GM18909 (cell line): ENCODE results near the gene CAMK4.
"Not testable (repeated sequence)": the region's sequence is repeated elsewhere in the genome, so short reads cannot be mapped to it uniquely, and the experiment has no call there.

Experiments used
- ATAC-seq: cut with Tn5 transposase; IDR thresholded peaks from one replicate; pipeline ENCODE4 v1.9.1; 2021; ENCODE audit warnings: mild to moderate bottlenecking; ENCODE audit not compliant: unreplicated experiment, poor library complexity

CAMK4 gene

DNA sequence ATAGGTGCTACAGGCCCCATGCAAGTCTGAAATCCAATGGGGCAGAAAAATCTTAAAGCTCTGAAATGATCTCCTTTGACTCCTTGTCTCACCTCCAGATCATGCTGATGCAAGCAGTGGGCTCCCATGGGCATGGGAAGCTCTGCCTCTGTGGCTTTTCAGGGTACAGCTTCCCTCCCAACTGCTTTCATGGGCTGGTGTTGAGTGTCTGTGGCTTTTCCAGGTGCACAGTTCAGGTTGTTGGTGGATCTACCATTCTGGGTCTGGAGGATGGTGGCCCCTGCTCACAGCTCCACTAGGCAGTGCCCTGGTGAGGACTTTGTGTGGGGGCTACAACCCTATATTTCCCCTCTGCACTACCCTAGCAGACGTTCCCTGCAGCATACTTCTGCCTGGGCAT lies 184.6 kb downstream of the CAMK4 start:
- no peak for ATAC-seq

DNA sequence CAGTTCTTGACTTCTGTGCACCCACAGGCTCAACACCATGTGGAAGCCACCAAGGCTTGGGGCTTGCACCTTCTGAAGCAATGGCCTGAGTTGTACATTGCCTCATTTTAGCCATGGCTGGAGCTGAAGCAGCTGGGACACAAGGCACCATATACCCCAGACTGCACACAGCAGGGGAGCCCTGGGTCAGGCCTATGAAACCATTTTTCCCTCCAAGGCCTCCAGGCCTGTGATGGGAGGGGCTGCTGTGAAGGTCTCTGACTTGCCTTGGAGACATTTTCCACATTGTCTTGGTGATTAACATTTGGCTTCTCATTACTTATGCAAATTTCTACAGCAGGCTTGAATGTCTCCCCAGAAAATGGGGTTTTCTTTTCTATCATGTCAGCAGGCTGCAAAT lies 185.1 kb downstream of the CAMK4 start:
- ATAC-seq, result not testable (repeated sequence)

DNA sequence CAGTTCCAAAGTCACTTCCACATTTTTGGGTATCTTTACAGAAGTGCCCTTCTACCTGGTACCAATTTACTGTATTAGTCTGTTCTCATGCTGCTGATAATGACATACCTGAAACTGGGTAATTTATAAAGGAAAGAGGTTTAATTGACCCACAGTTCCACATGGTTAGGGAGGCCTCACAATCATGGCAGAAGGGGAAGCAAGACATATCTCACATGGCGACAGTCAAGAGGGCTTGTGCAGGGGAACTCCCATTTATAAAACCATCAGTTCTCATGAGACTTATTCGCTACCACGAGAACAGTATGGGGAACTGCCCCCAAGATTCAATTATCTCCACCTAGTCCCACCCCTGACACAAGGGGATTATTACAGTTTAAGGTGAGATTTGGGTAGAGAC lies 185.9 kb downstream of the CAMK4 start:
- ATAC-seq, result not testable (repeated sequence)

DNA sequence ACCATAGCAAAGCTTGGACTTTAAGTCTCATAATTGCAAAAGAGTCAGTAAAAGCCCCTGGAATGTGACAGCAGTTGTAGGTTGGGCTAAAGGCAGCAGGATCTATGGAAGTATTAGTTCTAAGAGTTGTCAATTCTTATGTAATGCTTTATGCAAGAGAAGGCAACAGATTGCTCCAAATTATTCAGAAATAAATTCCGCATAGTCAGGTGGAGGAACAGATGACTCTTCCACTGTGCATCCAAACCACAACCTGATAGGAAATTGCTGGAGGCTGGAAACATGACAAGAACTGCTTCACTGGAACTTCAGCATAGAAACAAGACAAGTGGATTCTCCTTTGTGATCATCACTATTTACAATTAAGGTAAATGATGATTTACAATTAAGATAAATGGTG lies 187.1 kb downstream of the CAMK4 start:
- no peak for ATAC-seq

DNA sequence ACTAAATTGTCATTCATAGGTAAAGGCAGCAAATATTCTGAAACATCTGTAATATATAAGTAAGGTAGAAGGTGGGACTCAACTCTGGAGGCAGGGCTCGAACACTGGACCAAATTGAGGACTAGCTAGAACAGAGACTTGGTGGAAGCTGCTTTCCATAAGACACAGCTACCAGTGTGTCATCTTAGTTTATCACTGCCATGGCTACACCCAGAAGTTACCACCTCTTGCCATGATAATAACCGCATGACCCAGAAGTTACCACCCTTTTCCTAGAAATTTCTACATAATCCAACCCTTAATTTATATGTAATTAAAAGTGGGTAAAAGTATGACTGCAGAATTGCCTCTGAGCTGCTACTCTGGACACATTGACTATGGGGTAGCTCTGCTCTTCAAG lies 188.4 kb downstream of the CAMK4 start:
- ATAC-seq, result no peak

DNA sequence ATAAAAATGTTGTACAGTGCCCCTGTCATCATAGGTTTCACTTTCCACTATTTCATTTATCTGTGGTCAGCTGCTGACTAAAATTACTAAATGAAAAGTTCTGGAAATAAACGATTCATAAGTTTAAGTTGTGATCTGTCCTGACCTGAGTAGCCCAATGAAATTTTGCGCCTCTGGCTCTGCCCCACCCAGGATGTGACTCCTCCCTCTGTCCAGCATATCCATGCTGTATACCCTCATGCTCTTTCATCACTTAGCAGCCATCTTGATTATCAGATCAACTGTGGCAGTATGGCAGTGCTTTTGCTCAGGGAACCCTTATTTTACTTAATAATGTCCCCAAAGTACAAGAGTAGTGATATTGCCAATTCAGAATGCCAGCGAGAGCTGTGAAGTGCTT lies 190.9 kb downstream of the CAMK4 start:
- no peak for ATAC-seq

DNA sequence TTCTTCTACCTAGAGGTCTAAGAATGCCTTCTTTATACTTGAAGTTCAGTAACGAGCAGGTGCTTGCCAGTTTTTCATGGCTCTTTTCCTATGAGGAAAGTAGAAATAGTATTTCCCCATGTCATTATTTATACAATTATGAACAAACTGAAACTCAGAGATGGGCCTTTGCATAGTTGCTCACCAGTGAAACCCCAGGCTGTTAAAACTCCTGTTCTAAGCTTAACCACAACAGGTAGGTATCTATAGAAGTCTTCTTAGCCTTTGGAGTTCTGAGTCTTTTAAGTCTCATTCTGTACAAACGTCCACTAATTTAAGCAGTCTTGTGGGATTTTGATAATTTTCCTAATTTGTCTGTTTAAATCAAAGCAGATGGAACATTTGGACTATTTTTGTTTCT lies 198.1 kb downstream of the CAMK4 start:
- no peak for ATAC-seq

DNA sequence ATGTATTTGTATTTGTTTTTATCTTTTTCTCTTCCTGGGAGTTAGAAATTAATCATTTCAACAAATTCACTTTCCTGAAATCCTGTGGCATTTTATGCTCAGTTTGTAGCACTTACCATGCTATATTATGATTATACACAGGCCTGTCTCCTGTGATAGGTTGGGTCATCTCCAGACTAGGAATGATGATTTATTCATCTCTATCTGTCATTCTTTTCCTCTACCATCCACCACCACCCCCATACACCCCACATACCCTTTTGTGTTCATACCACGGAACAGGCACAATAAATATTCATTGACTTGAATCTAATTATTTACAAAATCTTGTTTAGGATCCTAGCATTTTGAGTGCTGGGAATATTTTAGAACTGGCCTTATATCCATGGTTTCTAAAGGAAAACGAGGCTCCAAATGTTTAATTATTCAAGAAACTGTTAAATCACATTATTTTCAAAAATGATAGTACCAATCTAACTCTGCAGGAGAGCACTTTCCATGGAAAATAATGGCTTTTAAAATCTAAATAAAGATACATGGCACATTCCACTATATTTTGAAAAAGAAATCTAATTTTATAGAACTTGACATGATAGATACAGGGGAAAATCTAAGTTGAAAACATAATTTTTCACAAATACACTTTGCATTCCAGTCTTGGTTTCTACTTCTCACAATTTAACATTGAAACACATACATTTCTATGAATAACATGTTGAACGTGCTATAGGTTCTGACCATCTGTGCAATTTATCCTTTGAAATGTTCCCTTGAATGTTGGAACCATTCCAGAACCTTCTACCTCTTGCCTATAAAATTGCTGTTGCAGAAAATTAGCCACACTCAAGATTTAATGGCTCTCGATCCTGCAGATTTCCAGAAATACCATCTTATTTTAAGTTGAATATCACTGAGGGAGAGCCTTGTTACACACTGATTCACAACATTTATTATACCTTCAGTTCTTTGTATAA lies 198.8 kb downstream of the CAMK4 start:
- ATAC-seq, result no peak

DNA sequence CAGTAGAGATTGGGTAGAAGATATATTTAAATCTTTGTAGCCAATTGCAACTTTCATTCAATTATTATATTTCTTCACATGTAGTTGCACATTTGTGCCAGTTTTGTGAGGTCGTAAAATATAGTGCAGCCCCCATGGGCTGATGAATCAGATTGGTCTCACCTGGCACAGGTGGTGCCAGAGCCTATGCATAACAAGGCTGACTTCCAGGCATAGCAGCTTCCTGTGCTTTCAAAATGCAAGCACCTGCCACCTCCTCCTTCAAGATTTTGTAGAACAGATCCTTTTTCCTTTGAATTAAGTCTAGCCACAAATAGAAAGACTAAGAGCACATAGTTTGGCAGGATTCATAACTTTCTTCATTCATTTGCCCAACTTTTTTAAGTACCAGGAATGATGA lies 201.0 kb downstream of the CAMK4 start:
- no peak for ATAC-seq

DNA sequence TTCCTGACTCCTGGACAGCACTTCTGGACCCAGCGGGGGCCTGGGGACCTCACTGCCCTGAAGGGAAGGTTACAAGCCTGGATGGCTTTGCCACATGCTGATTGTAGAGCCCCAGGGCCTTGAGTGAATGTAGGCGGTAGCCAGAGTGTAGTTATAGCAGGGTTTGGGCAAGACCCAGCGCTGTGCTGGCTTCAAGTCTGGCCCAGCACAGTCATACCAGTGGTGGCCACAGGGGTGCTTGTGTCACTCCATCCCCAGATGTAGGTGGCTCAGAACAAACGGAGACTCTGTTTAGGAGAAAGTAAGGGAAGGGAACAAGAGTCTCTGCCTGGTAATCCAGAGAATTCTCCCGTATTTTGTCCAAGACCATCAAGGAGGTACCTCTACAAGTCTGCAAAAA lies 203.6 kb downstream of the CAMK4 start:
- ATAC-seq, result no peak

DNA sequence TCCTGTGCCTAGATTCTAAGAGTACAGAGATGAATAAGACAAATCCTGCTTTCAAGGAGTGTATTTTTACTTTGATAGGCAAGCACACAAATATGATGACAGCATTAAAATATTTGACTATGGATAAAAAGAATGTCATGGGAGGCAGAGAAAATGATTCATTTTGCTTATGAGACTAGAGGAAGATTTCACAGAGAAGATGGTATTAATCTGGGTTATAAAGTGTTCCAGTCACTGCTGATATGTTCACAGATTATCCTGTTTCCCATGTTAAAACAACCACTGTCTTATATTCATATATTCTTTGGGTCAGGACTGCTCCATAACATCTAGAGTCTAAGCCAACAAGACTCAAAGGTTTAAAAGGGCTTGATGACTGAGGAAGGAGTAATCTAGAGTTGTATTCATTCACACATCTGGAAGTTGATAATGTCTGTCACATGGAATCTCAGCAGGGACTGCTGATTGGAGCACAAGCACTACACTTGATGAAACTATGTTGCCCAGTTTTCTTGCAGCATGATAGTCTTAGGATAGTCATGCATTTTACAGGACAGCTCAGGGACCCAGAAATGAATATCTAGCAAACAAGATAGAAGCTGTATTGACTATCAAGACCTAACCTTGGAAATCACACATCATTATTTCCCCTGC lies 208.8 kb downstream of the CAMK4 start:
- ATAC-seq, result no peak

DNA sequence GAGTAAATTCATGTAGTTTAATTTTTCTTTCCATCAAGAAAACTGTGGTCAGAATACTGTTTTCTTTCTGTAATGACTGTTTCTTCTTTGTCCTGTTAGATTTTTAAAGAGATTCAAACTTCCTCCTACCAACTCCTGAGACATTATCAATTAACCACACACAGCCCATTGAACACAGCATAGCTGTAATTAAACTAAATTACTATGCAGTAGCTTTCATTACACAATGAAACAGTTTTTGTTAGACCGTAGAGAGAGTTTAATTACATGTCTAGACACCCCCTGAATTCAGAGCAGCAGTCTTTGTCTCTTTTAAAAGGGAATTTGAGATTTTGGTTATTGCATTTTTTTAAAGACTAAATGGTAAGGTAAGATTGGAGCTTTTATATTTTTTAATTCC lies 210.6 kb downstream of the CAMK4 start:
- ATAC-seq, result no peak

DNA sequence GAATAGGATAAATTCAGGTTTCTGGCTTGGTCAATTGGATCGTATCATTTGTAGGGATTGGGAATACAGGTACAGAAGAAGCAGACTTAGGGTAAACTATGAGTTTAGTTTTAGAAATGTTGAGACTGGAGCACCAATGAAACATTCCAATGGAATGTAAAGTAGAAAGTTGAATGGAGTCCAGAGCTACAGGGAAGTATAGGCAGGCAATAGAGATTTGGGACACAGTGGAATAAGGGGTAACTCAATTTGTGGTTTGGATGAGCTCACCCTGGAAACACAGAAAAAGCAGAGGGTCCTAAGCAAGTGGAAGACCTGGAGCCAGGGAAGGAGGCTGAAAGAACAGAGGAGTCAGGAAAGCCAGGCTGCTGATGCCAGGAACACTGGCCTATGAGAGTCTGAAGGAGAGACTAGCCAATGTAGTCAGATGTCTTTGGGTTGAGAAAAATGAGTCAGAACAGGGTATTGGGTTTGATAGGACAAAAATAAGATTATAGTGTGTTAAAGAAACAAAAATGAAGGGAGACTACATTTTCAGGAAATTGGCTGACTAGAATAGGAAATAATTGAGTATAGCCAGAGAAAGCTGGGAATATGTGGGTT lies 215.4 kb downstream of the CAMK4 start:
- ATAC-seq, result no peak

DNA sequence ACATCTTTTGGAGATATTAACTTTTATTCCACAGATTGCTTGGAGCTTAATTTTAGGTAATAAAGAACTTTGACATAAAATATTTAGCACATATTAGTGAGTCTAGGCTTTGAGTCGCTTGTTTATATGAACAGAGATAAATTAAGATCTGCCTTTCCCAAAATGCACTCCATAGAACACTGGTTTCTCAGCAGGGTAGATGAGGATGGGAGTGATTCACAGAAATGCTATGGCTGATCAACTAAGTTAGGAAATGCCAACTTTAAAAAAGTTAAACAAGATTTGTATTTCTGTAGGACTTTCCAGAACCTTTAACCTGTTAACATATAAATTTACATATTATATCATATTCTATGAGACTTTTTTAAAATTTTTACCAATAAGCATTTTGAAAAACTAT lies 222.9 kb downstream of the CAMK4 start:
- no peak for ATAC-seq

DNA sequence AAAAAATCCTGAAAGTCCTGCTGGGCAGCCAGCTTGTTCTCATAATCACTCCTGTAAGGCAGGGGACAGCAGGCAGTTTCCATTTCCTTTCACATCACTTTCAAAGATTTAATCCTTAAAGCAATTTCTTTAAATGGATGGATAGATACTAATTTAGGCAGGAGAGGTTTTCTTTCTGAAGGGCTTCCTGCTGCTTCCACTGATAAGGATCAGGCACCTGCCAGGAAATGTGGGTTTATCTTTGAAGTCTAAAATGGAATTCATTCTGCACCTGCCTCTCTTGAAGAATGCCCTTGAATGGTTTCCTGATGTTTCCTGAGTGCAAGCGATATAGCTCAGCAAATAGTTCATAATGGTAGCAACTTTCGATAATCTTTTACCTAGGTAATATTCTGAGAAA lies 223.6 kb downstream of the CAMK4 start:
- ATAC-seq, result no peak

DNA sequence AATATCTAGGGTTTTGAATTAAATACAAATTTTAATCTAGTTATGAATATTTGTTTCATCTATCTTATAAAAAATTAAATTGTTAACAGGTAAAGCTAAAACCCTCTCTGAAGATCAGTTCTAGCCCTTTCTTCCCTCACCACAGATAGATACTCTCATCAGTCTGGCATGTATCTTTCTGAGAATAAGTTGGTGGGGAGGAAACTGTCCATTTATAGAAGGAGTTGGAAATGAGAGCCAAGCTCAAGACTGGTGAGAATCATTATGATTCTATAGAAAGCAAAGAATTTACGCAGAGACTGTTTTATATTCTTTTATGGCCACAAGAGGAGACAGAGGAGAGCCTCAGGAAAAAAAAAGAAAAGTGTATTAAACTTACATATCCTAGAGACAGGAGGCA lies 229.1 kb downstream of the CAMK4 start:
- ATAC-seq, result no peak

DNA sequence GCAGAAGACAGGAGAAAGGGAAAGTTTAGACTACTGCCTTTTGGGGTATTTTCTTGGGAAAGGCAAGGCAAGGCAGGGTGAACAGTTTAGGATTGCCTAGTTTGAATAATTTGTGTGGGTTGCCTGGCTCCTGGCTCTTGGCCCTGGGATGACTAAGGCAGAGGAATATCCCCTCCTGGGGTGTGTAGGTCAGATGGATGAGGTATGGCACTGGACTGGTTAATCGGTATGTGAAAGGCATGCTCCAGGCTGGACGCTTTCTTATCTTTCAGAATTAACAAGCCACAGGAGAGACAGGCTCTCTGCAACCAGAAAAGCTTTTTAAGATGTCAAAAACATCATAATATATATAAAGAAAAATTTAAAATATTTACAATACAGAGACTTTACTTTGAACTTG lies 229.6 kb downstream of the CAMK4 start:
- no peak for ATAC-seq

DNA sequence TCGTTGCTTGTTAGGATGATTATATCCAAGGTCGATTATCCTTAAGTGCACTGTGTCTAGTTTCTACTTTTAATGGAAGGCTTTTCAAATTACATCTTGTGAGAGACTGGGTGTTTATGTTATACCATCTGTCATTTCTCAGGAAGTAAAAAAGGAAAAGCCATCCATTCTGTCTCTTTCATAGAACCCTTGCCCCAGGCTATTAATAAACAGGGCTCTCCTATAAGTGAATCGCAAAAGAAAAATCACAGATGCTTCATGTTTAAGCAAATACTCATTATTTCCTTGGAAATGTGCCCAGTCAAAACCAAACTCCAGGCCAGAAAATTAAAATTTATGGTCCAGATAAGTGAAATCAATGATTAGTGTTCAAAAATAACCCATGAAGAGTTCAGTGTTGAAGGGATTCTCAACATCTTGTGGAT lies 230.0 kb downstream of the CAMK4 start:
- ATAC-seq, result no peak

DNA sequence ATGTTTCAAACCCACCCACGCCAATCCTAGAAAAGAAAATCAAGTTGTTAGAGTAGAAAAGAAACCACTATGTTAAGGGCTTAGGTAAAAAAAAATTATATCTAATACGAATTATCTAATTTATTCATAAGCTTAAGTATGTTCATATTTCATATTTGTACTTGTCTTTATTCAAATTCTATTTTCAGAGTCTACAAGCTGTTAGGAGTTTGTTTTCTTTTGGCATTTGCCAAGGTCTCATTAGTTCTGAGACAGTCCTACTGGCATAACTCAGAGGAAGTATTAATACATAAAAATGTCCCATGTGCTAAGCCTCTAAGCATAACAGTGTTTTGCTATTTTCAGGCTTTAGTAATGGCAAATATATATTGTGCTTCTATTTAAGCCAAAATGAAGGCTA lies 230.6 kb downstream of the CAMK4 start:
- ATAC-seq, result no peak

DNA sequence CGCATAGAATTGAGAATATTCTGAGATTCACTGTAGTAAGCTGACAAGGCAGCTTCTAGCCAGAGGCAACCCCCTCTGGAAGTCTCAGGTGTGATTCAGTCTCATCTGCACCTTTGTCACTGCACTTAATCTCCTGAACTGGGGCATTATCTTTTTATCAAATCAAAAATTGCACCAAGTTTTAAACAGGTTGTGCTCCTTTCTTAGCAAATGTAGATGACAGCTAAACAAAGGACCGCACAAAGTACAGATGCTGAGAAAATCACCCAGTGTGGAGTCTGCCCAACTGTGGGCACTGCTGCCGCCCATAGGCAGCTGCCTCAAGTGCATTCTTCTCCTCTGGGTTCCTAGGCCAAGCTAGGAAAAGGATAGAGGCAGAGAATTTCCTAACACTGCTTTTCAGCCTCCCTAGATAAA lies 237.1 kb downstream of the CAMK4 start:
- ATAC-seq, result peak; percentile 60

DNA sequence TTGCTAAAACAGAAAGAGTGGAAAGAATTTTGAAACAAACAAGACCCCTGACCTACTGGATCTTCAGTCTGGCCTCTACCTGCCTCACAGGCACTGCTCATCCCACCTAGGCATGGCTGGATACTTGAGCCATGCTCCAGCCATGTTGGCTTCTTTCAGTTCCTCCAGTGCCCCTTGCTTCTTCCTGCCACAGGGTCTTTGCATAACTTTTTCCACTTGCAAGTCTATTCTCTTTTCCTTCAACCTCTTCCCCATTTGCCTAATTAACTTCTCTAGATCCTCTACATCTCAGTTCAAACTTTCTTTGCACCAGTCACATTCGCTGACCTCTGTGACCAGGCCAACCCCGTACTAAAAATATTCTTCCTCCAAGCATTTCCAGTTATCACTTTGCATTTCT lies 237.8 kb downstream of the CAMK4 start:
- no peak for ATAC-seq
